Sigmoid colon (tissue), 7 donors: ENCODE data around the gene CCDC92. TPM values are rescaled to one million over a fixed set of nuclear protein-coding genes. Genes with fewer than 3 reads are reported as not detected.
A peak's percentile ranks its signal among the peaks of the same experiment; 100 is the strongest.

ENCODE experiments used
- DNase-seq: peaks from one replicate; pipeline ENCODE4 v3.0.0-alpha.2; 2019
- H3K27ac ChIP-seq, 4 donors: fragments of 200-600 bp; sonication (generic); one replicate each; pipeline ENCODE4 v1.5.1; 2016 to 2019; ENCODE audit warnings: mild to moderate bottlenecking in 1 of 4
- H3K27me3 ChIP-seq, 3 donors: fragments of 200-600 bp; sonication (generic); one replicate each; pipeline ENCODE4 v1.5.1; 2019; ENCODE audit warnings: mild to moderate bottlenecking in 1 of 3
- H3K36me3 ChIP-seq, 4 donors: fragments of 200-600 bp; sonication (generic); one replicate each; pipeline ENCODE4 v1.5.1; 2016 to 2019
- H3K4me1 ChIP-seq, 4 donors: fragments of 200-600 bp; sonication (generic); one replicate each; pipeline ENCODE4 v1.5.1; 2017 to 2019
- H3K4me3 ChIP-seq, 4 donors: fragments of 200-600 bp; sonication (generic); one replicate each; pipeline ENCODE4 v1.5.1; 2017 to 2019; ENCODE audit warnings: mild to moderate bottlenecking in 2 of 4, moderate library complexity in 1 of 4
- H3K9me3 ChIP-seq, 4 donors: fragments of 200-600 bp in 3 of 4; sonication (generic) in 3 of 4; one replicate each; pipeline versions ENCODE4 v1.5.1 to v1.6.1; 2013 to 2019
- EP300 ChIP-seq, 4 donors: sonication (generic); formaldehyde crosslinking; IDR thresholded peaks; one replicate each; pipeline ENCODE4 v1.6.1; 2017; ENCODE audit warnings: antibody characterized with exemption in 4 of 4
- POLR2A ChIP-seq, 2 donors: fragments of 450-650 bp; IDR thresholded peaks; one replicate each; pipeline ENCODE4 v1.6.1; 2016; ENCODE audit warnings: antibody characterized with exemption in 2 of 2, mild to moderate bottlenecking in 2 of 2, moderate library complexity in 2 of 2
- POLR2AphosphoS5 ChIP-seq, 4 donors: sonication (generic); formaldehyde crosslinking; IDR thresholded peaks; one replicate each; pipeline ENCODE4 v1.6.1; 2017; ENCODE audit warnings: antibody characterized with exemption in 4 of 4
- WGBS, 2 donors: extraction: QIAGEN DNeasy Blood & Tissue Kit; methylation state at CpG; one replicate each; pipeline ENCODE4 v1.1.7; 2013; 5-methylcytosine and 5-hydroxymethylcytosine counted together
- intact Hi-C: fragments of 100-400 bp; cut with DNase I; formaldehyde crosslinking; loops from one replicate; pipeline ENCODE4 v1.15.1; 2023
- polyA plus RNA-seq, 3 donors: library from polyadenylated mRNA; stranded (reverse); fragments of 200-250 nt; gene quantifications; one replicate each; pipeline ENCODE4 v1.2.3, GENCODE V29; 2013
- total RNA-seq, 4 donors: library from RNA; depleted of rRNA; stranded (reverse); fragments of >200 nt; gene quantifications; one replicate each; pipeline ENCODE4 v1.1.0, GENCODE V29; 2016
- TF ChIP-seq, protein P1 (sequence below), 4 experiments: fragments of 450-650 bp in 3 of 4; fragments of 200-600 bp in 1 of 4; IDR thresholded peaks; one replicate each; pipeline ENCODE4 v1.5.1; 2016 to 2019; ENCODE audit warnings: antibody characterized with exemption in 4 of 4, mild to moderate bottlenecking in 3 of 4, moderate library complexity in 2 of 4
- donor health status: healthy with polysubstance abuse.
- donor health status: Bipolar disorder and iron deficiency.
- donor health status: healthy.

The CCDC92 gene
- total and polyA plus RNA-seq, 7 donors: 18.5 to 54.0 (median 24.0) TPM

DNA sequence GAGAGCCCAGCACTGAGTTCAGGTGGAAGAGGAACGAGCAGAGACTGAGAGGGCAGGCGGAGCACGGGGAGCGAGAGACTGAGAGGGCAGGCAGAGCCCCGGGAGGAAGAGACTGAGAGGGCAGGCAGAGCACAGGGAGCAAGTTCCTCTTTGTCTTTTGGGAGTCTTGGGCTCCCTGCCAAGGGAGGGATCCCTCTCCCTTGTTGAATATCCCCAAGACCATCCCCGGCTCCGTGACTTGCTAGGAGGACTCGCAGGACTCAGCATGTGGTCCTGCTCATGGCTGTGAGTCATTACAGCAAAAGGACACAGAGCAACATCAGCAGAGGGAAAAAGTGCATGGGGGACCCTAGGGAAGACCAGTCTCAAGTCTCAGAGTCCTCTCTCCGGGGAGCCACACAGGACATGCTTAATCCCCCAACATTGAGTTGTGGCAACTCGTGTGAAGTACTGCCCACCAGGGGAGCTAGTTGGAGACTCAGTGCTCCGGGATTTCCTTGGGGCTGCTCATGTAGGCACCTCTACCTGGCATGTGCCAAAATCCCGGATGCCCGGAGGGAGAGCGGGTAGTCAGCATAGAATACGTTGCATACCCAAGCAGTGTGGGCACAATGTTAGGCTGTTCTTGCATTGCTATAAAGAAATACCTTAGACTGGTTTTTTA is 81.0 kb downstream of the CCDC92 start:
- Histone ChIP-seq H3K9me3 (no peaks in the 10 kb centered on the region), H3K4me3 (no peak overlapping the region), H3K4me1 (no peaks in the 10 kb centered on the region), H3K36me3 (no peaks in the 10 kb centered on the region), H3K27ac (no peak overlapping the region), H3K27me3 (peaks cover 0 to 4% (median 4%) of the 10 kb centered on the region in 3 donors)
- WGBS, 2 donors: 71 to 76% methylated on average over 15 of the region's 15 CpGs
- TF ChIP-seq POLR2AphosphoS5 (IDR thresholded peaks at IDR 0.05) (no peak), POLR2A (IDR thresholded peaks at IDR 0.05) (no peak), EP300 (IDR thresholded peaks at IDR 0.05) (no peak)
- TF ChIP-seq, protein P1, sequence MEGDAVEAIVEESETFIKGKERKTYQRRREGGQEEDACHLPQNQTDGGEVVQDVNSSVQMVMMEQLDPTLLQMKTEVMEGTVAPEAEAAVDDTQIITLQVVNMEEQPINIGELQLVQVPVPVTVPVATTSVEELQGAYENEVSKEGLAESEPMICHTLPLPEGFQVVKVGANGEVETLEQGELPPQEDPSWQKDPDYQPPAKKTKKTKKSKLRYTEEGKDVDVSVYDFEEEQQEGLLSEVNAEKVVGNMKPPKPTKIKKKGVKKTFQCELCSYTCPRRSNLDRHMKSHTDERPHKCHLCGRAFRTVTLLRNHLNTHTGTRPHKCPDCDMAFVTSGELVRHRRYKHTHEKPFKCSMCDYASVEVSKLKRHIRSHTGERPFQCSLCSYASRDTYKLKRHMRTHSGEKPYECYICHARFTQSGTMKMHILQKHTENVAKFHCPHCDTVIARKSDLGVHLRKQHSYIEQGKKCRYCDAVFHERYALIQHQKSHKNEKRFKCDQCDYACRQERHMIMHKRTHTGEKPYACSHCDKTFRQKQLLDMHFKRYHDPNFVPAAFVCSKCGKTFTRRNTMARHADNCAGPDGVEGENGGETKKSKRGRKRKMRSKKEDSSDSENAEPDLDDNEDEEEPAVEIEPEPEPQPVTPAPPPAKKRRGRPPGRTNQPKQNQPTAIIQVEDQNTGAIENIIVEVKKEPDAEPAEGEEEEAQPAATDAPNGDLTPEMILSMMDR (IDR thresholded peaks at IDR 0.05): no peak
- intact Hi-C loops: no loop called here
- peak; percentile 45 for DNase-seq

DNA sequence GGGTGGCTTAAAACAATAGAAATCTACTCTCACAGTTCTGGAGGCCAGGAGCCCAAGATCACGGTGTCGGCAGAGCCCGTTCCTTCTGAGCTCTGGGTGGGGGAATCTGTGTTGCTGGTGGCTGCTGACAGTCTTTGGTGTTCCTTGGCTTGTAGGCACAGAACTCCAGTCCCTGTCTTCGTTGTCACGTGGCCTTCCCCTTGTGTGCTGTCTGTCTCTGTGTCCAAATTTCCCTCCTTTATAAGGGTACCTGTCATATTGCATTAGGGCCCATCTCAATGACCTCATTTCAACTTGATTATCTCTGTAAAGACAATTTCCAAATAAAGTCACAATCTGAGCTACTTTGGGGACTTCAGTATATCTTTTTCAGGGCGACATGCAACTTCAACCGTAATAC is 81.6 kb downstream of the CCDC92 start:
- TF ChIP-seq EP300 (IDR thresholded peaks at IDR 0.05): no peak
- TF ChIP-seq, protein P1 (IDR thresholded peaks at IDR 0.05): no peak
- no peak for TF ChIP-seq POLR2AphosphoS5 (IDR thresholded peaks at IDR 0.05)
- no peak for TF ChIP-seq POLR2A (IDR thresholded peaks at IDR 0.05)
- Histone ChIP-seq H3K4me3 (no peak overlapping the region), H3K4me1 (no peaks in the 10 kb centered on the region), H3K36me3 (no peaks in the 10 kb centered on the region), H3K27ac (no peak overlapping the region), H3K27me3 (peaks cover 0 to 4% (median 4%) of the 10 kb centered on the region in 3 donors), H3K9me3 (no peaks in the 10 kb centered on the region)
- WGBS, 2 donors: 90 to 91% methylated on average over 7 of the region's 7 CpGs
- DNase-seq: no peak
- intact Hi-C loops: no loop called here

DNA sequence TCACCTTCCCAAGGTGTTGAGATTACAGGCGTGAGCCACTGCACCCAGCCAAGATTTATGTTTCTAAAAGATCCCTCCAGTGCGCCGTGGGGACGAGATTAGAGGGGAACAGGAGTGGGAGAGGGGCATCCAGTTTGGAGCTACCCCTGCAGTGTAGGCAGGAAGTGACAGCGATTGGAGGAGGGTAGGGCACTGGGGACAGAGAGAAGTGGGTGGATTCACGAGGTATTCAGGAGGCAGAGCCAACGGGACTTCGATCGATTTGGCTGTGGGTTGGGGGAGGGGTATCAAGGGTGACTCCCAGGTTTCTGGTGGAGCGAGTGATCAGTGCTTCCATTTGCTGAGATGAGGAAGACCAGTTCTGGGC is 82.1 kb downstream of the CCDC92 start:
- H3K27ac ChIP-seq: no peak overlapping the region
- no peaks in the 10 kb centered on the region for H3K9me3 ChIP-seq
- H3K4me1 ChIP-seq: no peaks in the 10 kb centered on the region
- H3K4me3 ChIP-seq: no peak overlapping the region
- DNase-seq: no peak
- TF ChIP-seq POLR2AphosphoS5 (IDR thresholded peaks at IDR 0.05) (no peak), POLR2A (IDR thresholded peaks at IDR 0.05) (no peak), EP300 (IDR thresholded peaks at IDR 0.05) (no peak)
- TF ChIP-seq, protein P1 (IDR thresholded peaks at IDR 0.05): no peak
- intact Hi-C loops: no loop called here
- H3K27me3 ChIP-seq: peaks cover 0 to 4% (median 4%) of the 10 kb centered on the region in 3 donors
- H3K36me3 ChIP-seq: no peaks in the 10 kb centered on the region
- 65 to 71% methylated on average over 10 of the region's 10 CpGs for WGBS, 2 donors

DNA sequence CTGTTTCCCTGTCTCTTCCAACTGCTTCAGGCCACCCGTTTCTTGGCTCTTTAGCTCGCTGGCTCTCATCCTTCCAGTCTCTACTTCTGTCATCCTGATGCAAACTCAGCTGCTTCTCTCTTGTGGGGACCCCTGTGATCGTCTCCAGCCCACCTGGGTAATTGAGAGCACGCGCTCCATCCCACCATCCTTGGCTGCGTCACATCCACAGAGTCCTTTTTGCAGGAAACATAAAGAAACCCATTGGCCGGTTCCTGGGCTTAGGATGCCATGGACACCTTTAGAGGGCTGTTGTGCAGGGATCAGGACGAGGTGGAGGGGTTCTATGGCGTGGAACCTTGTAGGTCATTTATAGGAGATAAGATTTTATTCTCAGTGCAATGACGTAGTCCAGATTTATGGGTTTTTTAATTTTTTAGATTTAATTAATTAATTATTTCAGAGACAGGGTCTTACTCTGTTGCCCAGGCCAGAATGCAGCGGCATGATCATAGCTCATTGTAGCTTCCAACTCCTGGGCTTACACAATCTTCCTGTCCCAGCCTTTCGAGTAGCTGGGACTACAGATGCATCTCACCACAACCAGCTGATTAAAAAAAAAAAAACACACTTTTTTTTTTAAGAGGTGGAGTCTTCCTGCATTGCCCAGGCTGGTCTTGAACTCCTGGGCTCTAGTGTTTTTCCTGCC is 82.6 kb downstream of the CCDC92 start:
- no peaks in the 10 kb centered on the region for H3K9me3 ChIP-seq
- no peak for DNase-seq
- WGBS, 2 donors: 86% methylated on average over 12 of the region's 12 CpGs
- H3K4me1 ChIP-seq: no peaks in the 10 kb centered on the region
- TF ChIP-seq, protein P1 (IDR thresholded peaks at IDR 0.05): no peak
- no peak for TF ChIP-seq POLR2A (IDR thresholded peaks at IDR 0.05)
- TF ChIP-seq EP300 (IDR thresholded peaks at IDR 0.05): no peak
- no peak for TF ChIP-seq POLR2AphosphoS5 (IDR thresholded peaks at IDR 0.05)
- no peak overlapping the region for H3K4me3 ChIP-seq
- H3K36me3 ChIP-seq: no peaks in the 10 kb centered on the region
- peaks cover 0 to 4% (median 4%) of the 10 kb centered on the region in 3 donors for H3K27me3 ChIP-seq
- H3K27ac ChIP-seq: no peak overlapping the region
- intact Hi-C loops: no loop called here
